ENCODE data around the gene MACROD2.

Gene MACROD2

GRCh38 chr20:14882846-14883245, 887.5 kb downstream of the MACROD2 start:
- H3K27ac ChIP-seq (ENCODE audit: low read length): no peak overlapping the region
- H3K9me3 ChIP-seq (ENCODE audit: control insufficient read depth in 1 of 2, low read length in 2 of 2): no peaks in the 10 kb centered on the region
- no peaks in the 10 kb centered on the region for H3K4me1 ChIP-seq (ENCODE audit: control insufficient read depth in 1 of 2, insufficient read depth in 2 of 2, low read length in 2 of 2)
- no peaks in the 10 kb centered on the region for H3K36me3 ChIP-seq (ENCODE audit: control insufficient read depth in 1 of 2, insufficient read depth in 2 of 2, low read length in 2 of 2)
- no peak overlapping the region for H3K4me3 ChIP-seq (ENCODE audit: low read depth in 1 of 2, low read length in 2 of 2)
- no peaks in the 10 kb centered on the region for H3K27me3 ChIP-seq (ENCODE audit: low read depth, low read length)

- no peak overlapping the region for H3K27ac ChIP-seq (ENCODE audit: low read length)
- H3K27me3 ChIP-seq (ENCODE audit: low read depth, low read length): no peaks in the 10 kb centered on the region
- H3K4me1 ChIP-seq (ENCODE audit: control insufficient read depth in 1 of 2, insufficient read depth in 2 of 2, low read length in 2 of 2): no peaks in the 10 kb centered on the region
- no peak overlapping the region for H3K4me3 ChIP-seq (ENCODE audit: low read depth in 1 of 2, low read length in 2 of 2)
- no peaks in the 10 kb centered on the region for H3K9me3 ChIP-seq (ENCODE audit: control insufficient read depth in 1 of 2, low read length in 2 of 2)
- H3K36me3 ChIP-seq (ENCODE audit: control insufficient read depth in 1 of 2, insufficient read depth in 2 of 2, low read length in 2 of 2): no peaks in the 10 kb centered on the region
These were observed 888.0 kb downstream of the MACROD2 start for GRCh38 chr20:14883324-14883723.

- Histone ChIP-seq H3K27me3 (ENCODE audit: low read depth, low read length) (no peaks in the 10 kb centered on the region), H3K9me3 (ENCODE audit: control insufficient read depth in 1 of 2, low read length in 2 of 2) (no peaks in the 10 kb centered on the region), H3K27ac (ENCODE audit: low read length) (no peak overlapping the region), H3K4me3 (ENCODE audit: low read depth in 1 of 2, low read length in 2 of 2) (no peak overlapping the region), H3K4me1 (ENCODE audit: control insufficient read depth in 1 of 2, insufficient read depth in 2 of 2, low read length in 2 of 2) (no peaks in the 10 kb centered on the region), H3K36me3 (ENCODE audit: control insufficient read depth in 1 of 2, insufficient read depth in 2 of 2, low read length in 2 of 2) (no peaks in the 10 kb centered on the region)
These were observed 890.3 kb downstream of the MACROD2 start for GRCh38 chr20:14885661-14886060.

GRCh38 chr20:14888134-14888533, 892.8 kb downstream of the MACROD2 start:
- H3K4me3 ChIP-seq (ENCODE audit: low read depth in 1 of 2, low read length in 2 of 2): no peak overlapping the region
- H3K27ac ChIP-seq (ENCODE audit: low read length): no peak overlapping the region
- no peaks in the 10 kb centered on the region for H3K36me3 ChIP-seq (ENCODE audit: control insufficient read depth in 1 of 2, insufficient read depth in 2 of 2, low read length in 2 of 2)
- H3K27me3 ChIP-seq (ENCODE audit: low read depth, low read length): no peaks in the 10 kb centered on the region
- H3K9me3 ChIP-seq (ENCODE audit: control insufficient read depth in 1 of 2, low read length in 2 of 2): no peaks in the 10 kb centered on the region
- no peaks in the 10 kb centered on the region for H3K4me1 ChIP-seq (ENCODE audit: control insufficient read depth in 1 of 2, insufficient read depth in 2 of 2, low read length in 2 of 2)

GRCh38 chr20:14889496-14890255, 894.4 kb downstream of the MACROD2 start:
- Histone ChIP-seq H3K9me3 (ENCODE audit: control insufficient read depth in 1 of 2, low read length in 2 of 2) (no peaks in the 10 kb centered on the region), H3K27me3 (ENCODE audit: low read depth, low read length) (no peaks in the 10 kb centered on the region), H3K36me3 (ENCODE audit: control insufficient read depth in 1 of 2, insufficient read depth in 2 of 2, low read length in 2 of 2) (no peaks in the 10 kb centered on the region), H3K4me3 (ENCODE audit: low read depth in 1 of 2, low read length in 2 of 2) (no peak overlapping the region), H3K27ac (ENCODE audit: low read length) (no peak overlapping the region), H3K4me1 (ENCODE audit: control insufficient read depth in 1 of 2, insufficient read depth in 2 of 2, low read length in 2 of 2) (no peaks in the 10 kb centered on the region)

- no peaks in the 10 kb centered on the region for H3K36me3 ChIP-seq (ENCODE audit: control insufficient read depth in 1 of 2, insufficient read depth in 2 of 2, low read length in 2 of 2)
- H3K4me3 ChIP-seq (ENCODE audit: low read depth in 1 of 2, low read length in 2 of 2): no peak overlapping the region
- H3K4me1 ChIP-seq (ENCODE audit: control insufficient read depth in 1 of 2, insufficient read depth in 2 of 2, low read length in 2 of 2): no peaks in the 10 kb centered on the region
- H3K27me3 ChIP-seq (ENCODE audit: low read depth, low read length): no peaks in the 10 kb centered on the region
- H3K9me3 ChIP-seq (ENCODE audit: control insufficient read depth in 1 of 2, low read length in 2 of 2): no peaks in the 10 kb centered on the region
- no peak overlapping the region for H3K27ac ChIP-seq (ENCODE audit: low read length)
These were observed 895.4 kb downstream of the MACROD2 start for GRCh38 chr20:14890713-14891112.

GRCh38 chr20:14892782-14893181, 897.5 kb downstream of the MACROD2 start:
- no peak overlapping the region for H3K27ac ChIP-seq (ENCODE audit: low read length)
- H3K27me3 ChIP-seq (ENCODE audit: low read depth, low read length): no peaks in the 10 kb centered on the region
- no peaks in the 10 kb centered on the region for H3K36me3 ChIP-seq (ENCODE audit: control insufficient read depth in 1 of 2, insufficient read depth in 2 of 2, low read length in 2 of 2)
- H3K9me3 ChIP-seq (ENCODE audit: control insufficient read depth in 1 of 2, low read length in 2 of 2): peaks cover 0 to 2% of the 10 kb centered on the region in 2 donors
- H3K4me3 ChIP-seq (ENCODE audit: low read depth in 1 of 2, low read length in 2 of 2): no peak overlapping the region
- H3K4me1 ChIP-seq (ENCODE audit: control insufficient read depth in 1 of 2, insufficient read depth in 2 of 2, low read length in 2 of 2): no peaks in the 10 kb centered on the region

- Histone ChIP-seq H3K27me3 (ENCODE audit: low read depth, low read length) (no peaks in the 10 kb centered on the region), H3K9me3 (ENCODE audit: control insufficient read depth in 1 of 2, low read length in 2 of 2) (peaks cover 2 to 4% of the 10 kb centered on the region in 2 donors), H3K4me1 (ENCODE audit: control insufficient read depth in 1 of 2, insufficient read depth in 2 of 2, low read length in 2 of 2) (no peaks in the 10 kb centered on the region), H3K36me3 (ENCODE audit: control insufficient read depth in 1 of 2, insufficient read depth in 2 of 2, low read length in 2 of 2) (no peaks in the 10 kb centered on the region), H3K4me3 (ENCODE audit: low read depth in 1 of 2, low read length in 2 of 2) (no peak overlapping the region), H3K27ac (ENCODE audit: low read length) (no peak overlapping the region)
These were observed 901.3 kb downstream of the MACROD2 start for GRCh38 chr20:14896569-14896968.

- H3K4me1 ChIP-seq (ENCODE audit: control insufficient read depth in 1 of 2, insufficient read depth in 2 of 2, low read length in 2 of 2): no peaks in the 10 kb centered on the region
- H3K27ac ChIP-seq (ENCODE audit: low read length): no peak overlapping the region
- peaks cover 2 to 4% of the 10 kb centered on the region in 2 donors for H3K9me3 ChIP-seq (ENCODE audit: control insufficient read depth in 1 of 2, low read length in 2 of 2)
- H3K36me3 ChIP-seq (ENCODE audit: control insufficient read depth in 1 of 2, insufficient read depth in 2 of 2, low read length in 2 of 2): no peaks in the 10 kb centered on the region
- no peaks in the 10 kb centered on the region for H3K27me3 ChIP-seq (ENCODE audit: low read depth, low read length)
- no peak overlapping the region for H3K4me3 ChIP-seq (ENCODE audit: low read depth in 1 of 2, low read length in 2 of 2)
These were observed 902.3 kb downstream of the MACROD2 start for GRCh38 chr20:14897608-14898007.

GRCh38 chr20:14902432-14903089, 907.2 kb downstream of the MACROD2 start:
- Histone ChIP-seq H3K9me3 (ENCODE audit: control insufficient read depth in 1 of 2, low read length in 2 of 2) (peaks cover 2 to 4% of the 10 kb centered on the region in 2 donors), H3K4me3 (ENCODE audit: low read depth in 1 of 2, low read length in 2 of 2) (no peak overlapping the region), H3K27me3 (ENCODE audit: low read depth, low read length) (no peaks in the 10 kb centered on the region), H3K4me1 (ENCODE audit: control insufficient read depth in 1 of 2, insufficient read depth in 2 of 2, low read length in 2 of 2) (no peaks in the 10 kb centered on the region), H3K36me3 (ENCODE audit: control insufficient read depth in 1 of 2, insufficient read depth in 2 of 2, low read length in 2 of 2) (no peaks in the 10 kb centered on the region), H3K27ac (ENCODE audit: low read length) (no peak overlapping the region)

GRCh38 chr20:14906908-14907434, 911.7 kb downstream of the MACROD2 start:
- H3K4me1 ChIP-seq (ENCODE audit: control insufficient read depth in 1 of 2, insufficient read depth in 2 of 2, low read length in 2 of 2): no peaks in the 10 kb centered on the region
- no peaks in the 10 kb centered on the region for H3K27me3 ChIP-seq (ENCODE audit: low read depth, low read length)
- H3K27ac ChIP-seq (ENCODE audit: low read length): no peak overlapping the region
- no peak overlapping the region for H3K4me3 ChIP-seq (ENCODE audit: low read depth in 1 of 2, low read length in 2 of 2)
- H3K9me3 ChIP-seq (ENCODE audit: control insufficient read depth in 1 of 2, low read length in 2 of 2): no peaks in the 10 kb centered on the region
- no peaks in the 10 kb centered on the region for H3K36me3 ChIP-seq (ENCODE audit: control insufficient read depth in 1 of 2, insufficient read depth in 2 of 2, low read length in 2 of 2)

All from muscle layer of duodenum (tissue), 2 donors.